Hepatocyte (in vitro differentiated cells): ENCODE data around the gene PCBP3.

Experiments
- CTCF ChIP-seq: fragments of 200-600 bp; sonication (generic); IDR thresholded peaks from 2 replicates; pipeline ENCODE4 v1.5.1; 2016; ENCODE audit warnings: antibody characterized with exemption, mild to moderate bottlenecking; ENCODE audit not compliant: poor library complexity
- EZH2 ChIP-seq: fragments of 200-600 bp; sonication (generic); IDR thresholded peaks from 2 replicates; pipeline ENCODE4 v1.6.1; 2016; ENCODE audit warnings: antibody characterized with exemption, mild to moderate bottlenecking, borderline replicate concordance
- EZH2phosphoT487 ChIP-seq: fragments of 200-600 bp; sonication (generic); IDR thresholded peaks from one replicate; pipeline ENCODE4 v1.6.1; 2018; ENCODE audit warnings: antibody characterized with exemption, mild to moderate bottlenecking, low read depth, moderate library complexity; ENCODE audit not compliant: unreplicated experiment, severe bottlenecking

- TF ChIP-seq CTCF: no peak
- no peak for TF ChIP-seq EZH2phosphoT487
- TF ChIP-seq EZH2: no peak
Measured at GRCh38 chr21:45821315-45821962, 177.9 kb downstream of the PCBP3 start.
